Thyroid gland (tissue), 4 donors: ENCODE data around the gene SLC22A12.
A peak's percentile ranks its signal among the peaks of the same experiment; 100 is the strongest.

Experiments
- POLR2A ChIP-seq, 2 donors: fragments of 450-650 bp; IDR thresholded peaks; one replicate each; pipeline ENCODE4 v1.6.1; 2017; ENCODE audit warnings: antibody characterized with exemption in 2 of 2, mild to moderate bottlenecking in 2 of 2, moderate library complexity in 1 of 2
- TF ChIP-seq, protein P1 (sequence below), 6 experiments: fragments of 200-600 bp in 3 of 6; fragments of 450-650 bp in 3 of 6; sonication (generic) in 3 of 6; IDR thresholded peaks; one replicate each; pipeline ENCODE4 v1.5.1; 2016 to 2019; ENCODE audit warnings: antibody characterized with exemption in 6 of 6, mild to moderate bottlenecking in 2 of 6, inconsistent platforms in 1 of 6, moderate library complexity in 1 of 6

DNA sequence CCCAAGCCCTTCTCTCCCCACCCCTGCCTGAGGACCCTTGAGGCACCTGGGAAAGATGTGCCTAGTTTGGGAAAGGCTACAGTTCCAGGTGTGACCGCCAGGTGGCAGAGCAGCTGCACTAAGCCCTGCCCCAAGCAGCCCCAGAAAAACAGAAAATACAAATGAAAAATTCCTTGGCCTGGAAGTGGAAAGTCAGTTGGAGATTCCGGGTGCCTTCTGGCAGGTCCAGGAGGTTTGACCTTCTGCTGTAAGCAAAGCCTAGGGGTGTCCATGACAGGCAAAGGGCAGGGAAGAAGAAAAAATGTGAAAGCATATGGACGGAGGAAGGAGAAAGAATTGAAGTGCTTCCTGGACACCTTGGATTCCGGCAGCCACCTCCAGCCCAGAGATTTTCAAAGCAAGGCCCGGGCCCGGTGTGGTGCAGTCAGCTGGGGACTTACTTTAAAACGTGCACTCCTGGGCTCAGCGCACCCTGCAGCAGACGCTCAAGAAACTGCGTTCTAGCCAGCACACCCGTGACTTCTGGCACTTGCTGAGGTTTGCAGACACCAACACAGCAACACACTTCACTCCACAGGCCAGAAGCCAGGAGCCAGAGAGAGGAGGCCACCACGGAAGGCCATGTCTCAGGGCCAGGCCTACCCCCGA lies 37.3 kb upstream of the SLC22A12 start:
- TF ChIP-seq, protein P1, sequence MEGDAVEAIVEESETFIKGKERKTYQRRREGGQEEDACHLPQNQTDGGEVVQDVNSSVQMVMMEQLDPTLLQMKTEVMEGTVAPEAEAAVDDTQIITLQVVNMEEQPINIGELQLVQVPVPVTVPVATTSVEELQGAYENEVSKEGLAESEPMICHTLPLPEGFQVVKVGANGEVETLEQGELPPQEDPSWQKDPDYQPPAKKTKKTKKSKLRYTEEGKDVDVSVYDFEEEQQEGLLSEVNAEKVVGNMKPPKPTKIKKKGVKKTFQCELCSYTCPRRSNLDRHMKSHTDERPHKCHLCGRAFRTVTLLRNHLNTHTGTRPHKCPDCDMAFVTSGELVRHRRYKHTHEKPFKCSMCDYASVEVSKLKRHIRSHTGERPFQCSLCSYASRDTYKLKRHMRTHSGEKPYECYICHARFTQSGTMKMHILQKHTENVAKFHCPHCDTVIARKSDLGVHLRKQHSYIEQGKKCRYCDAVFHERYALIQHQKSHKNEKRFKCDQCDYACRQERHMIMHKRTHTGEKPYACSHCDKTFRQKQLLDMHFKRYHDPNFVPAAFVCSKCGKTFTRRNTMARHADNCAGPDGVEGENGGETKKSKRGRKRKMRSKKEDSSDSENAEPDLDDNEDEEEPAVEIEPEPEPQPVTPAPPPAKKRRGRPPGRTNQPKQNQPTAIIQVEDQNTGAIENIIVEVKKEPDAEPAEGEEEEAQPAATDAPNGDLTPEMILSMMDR (IDR thresholded peaks at IDR 0.05), result peak; percentile 89 to 99 (median 95)
- TF ChIP-seq POLR2A (IDR thresholded peaks at IDR 0.05), result no peak
